Measurements from ENCODE around the gene CAPN3.

CAPN3 gene

DNA sequence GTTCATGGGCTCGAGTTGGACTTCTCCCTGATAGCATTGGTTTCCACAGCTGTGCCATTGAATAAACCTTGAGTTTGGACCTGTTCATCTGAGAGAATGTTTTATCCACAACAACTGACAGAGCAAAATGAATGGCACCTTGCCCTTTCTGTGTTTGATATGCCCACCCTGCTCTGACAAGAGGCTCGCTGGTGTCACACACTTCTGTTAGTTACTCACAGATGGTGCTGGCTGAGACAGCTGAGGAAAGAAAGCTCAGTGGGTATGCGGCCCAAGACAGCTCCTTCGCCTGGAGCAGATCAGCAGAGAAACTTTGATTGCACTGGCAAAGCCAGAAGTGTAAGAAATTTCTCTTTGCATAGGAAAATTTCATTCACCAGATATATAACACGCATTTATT is 2.5 kb upstream of the CAPN3 start:
- DNase-seq (ENCODE audit: low read depth) = no peak

DNA sequence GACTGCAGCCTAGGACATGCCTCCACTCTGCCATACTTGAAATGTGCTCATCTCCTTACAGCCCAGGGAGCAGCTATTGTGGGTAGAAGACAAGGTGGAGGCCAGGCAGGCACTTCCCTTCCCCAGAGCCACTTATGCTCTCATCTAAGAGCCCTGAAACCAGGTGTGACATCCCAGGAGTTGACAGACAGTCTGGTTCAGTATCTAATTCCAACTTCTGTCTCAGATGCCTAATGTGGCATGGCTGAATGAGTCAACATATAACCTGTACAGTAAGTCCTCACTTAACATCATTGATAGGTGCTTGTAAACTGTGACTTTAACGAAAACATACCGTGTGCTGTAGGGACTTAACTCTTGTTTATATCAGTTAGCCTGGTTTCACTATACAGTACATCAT is 1.2 kb upstream of the CAPN3 start:
- no peak for DNase-seq (ENCODE audit: low read depth)

DNA sequence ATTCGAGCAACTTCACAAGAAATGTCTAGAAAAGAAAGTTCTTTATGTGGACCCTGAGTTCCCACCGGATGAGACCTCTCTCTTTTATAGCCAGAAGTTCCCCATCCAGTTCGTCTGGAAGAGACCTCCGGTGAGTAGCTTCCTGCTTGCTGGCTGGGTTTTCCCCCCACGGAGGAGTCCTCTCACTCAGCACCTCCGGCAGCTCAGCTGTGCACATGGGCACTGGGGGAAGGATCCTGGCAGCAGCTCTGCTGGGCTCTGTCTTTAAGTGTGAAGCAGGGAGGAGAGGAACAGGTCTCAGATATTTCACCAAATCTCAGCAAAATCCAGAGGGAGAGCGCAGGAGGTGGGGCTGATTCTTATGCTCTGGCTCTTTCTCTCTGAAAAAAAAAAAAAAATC is 684 bp downstream of the CAPN3 start:
- DNase-seq (ENCODE audit: low read depth) = no peak

DNA sequence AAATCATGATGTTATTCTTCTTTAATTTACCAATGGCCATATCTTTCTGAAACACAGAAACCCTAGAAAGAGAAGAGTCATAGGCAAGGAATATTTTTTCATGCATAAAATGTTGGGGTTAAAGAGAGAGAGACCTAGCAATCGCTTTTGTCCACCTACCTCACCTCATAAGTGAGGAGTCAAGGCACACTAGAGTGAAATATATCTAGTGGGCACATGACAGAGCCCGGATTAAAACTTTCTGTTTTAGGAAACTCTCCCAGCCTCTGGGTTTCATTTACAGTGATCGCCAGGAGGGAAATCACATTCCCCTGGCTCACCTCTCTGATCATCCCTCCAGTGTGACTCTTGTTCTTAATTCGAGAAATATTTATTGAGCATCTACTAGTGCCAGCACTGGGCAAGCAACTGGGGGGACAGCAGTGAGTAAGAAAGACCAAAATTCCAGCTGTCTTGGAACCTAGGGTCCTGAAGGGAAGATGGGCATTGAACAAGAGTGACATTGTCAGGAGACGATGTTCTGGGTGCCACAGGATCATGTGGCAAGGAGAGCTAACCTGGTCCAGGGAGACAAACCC is 1.3 kb downstream of the CAPN3 start:
- DNase-seq (ENCODE audit: low read depth) = no peak

DNA sequence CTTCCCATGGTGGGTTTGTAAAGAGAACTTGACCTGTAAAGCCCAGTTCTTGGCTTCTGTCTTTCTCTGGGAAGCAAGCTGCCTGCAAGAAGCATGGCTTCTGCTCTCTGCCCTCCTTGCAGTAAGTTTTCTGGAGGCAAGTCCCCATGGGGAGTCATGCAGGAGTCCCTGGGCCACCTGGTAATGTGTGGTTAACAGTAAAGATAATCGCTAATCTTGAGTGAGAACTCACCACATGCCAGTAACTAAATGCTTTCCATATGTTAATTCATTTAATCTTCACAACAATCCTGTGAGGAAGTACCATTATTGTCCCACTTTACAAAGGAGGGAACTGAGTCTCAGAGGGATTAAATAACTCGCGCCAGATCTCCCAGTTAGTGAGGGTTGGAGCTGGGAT is 4.2 kb downstream of the CAPN3 start:
- DNase-seq (ENCODE audit: low read depth) = no peak

DNA sequence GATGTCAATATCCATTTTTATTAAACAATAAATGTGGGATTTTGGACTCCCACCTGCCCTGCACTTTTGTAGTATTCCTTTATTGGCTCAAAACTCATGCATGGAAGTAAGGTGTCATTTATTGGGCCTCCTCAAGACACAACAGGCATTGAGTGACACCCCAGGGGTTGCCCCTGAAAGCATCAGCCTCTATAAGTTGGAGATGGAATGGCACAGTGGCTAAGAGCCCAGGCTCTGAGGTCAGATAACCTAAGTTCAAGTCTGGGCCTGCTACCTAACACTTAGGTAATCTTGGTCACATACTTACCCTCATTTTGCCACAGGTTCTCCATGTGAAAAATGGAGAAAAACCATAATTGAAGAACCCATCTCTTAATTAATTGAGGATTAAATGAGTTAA is 4.6 kb downstream of the CAPN3 start:
- no peak for DNase-seq (ENCODE audit: low read depth)

DNA sequence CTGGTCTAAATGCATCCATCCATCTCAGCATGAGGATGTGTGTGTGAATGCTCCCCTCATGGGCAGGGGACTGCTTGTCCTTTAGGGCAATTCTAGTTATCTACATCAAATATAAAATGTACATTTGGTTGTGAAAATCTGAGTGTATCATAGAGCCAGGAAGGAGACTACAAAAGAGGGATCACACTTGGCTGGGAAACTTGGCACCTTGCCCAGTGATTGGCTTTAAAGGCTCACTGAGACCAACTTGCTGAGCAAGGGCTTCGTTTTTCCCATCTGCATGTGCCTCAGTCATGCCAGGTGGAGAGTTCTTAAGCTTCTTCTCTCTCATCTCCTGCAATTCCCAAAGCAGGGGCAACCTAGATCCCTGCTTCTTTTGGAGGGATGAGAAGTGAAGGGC is 5.2 kb downstream of the CAPN3 start:
- DNase-seq (ENCODE audit: low read depth) = no peak

DNA sequence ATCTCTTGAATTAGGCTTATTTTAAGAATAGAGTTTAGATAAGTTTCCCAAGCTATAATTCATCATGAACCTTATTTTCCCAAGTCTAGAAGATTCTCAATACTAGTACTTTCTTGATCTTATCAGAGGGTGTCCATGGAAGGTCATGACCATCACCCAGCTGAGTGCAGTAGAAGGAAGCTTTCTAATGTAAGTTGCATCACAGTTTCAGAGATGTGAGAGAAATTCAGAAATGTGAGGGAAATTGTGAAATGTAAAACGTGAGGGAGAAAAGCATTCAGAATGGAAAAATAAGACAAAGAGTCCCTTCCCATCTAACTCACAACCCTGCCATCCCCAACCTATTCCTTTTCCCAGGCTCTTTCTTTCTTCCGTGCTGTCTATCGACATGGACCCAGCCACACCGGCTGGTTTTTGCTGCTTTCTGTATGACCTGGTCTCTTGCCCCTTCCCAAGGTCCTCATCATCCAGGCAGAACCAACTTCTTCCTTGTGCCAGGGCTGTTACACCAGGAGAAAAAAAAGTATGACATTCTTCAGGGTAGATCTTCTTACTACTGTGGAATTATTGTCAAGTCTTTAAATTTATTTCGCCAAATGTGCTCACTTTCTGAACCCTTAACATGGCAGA is 6.7 kb downstream of the CAPN3 start:
- DNase-seq (ENCODE audit: low read depth) = no peak

DNA sequence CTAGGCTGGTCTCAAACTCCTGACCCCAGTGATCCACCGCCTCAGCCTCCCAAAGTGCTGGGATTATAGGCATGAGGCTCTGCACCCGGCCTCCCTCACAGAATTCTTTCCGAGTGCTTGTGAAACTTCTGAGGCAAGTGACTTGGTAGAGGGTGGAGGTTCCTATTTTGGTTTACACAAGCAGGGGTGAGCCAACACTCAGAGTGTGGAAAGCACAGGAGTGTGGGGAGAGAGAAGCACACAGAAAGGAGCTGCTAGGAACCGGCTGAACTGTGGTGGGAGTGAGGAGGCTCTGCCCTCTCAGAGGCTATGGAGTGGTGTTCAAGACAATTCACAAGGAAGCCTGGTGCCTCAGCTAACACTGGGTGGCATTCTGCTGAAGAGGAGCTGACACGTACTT is 7.7 kb downstream of the CAPN3 start:
- DNase-seq (ENCODE audit: low read depth) = no peak

DNA sequence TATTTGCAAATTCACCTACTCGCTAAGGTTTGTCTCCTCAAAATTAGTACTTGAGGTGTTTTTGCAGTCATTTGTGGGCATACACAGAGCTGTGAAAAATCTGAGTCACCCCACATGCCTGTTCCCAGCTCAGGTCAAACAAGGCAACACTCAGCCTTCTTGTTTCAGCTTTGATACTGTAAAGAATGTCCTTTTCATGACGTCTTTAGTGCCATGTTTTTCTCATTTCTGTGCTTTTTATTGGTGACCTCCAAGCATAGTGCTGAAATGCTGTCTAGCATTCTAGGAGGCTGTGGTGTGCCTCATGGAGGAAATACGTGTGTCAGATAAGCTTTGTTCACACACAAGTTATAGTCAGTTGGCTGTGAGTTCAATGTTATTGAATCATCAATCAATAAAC is 8.8 kb downstream of the CAPN3 start:
- DNase-seq (ENCODE audit: low read depth) = no peak

DNA sequence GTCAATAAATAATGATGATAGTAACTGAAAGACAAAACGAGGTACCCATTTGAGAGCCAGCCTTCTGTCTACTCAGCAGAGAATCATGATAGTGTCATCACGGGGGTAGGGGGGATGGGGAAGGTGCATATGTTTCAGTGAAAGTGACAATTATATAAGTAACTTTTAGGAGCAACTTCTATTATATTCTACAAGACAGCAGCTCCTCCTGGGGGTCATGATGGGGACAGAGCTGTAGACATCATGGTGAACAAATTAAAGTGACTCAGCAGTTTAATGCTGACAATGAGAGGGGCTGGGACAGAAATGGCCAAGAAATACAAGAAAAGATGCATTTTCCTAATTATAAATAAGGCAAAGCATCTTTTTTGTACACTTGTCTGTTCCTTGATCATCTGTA is 11.8 kb downstream of the CAPN3 start:
- DNase-seq (ENCODE audit: low read depth) = no peak

DNA sequence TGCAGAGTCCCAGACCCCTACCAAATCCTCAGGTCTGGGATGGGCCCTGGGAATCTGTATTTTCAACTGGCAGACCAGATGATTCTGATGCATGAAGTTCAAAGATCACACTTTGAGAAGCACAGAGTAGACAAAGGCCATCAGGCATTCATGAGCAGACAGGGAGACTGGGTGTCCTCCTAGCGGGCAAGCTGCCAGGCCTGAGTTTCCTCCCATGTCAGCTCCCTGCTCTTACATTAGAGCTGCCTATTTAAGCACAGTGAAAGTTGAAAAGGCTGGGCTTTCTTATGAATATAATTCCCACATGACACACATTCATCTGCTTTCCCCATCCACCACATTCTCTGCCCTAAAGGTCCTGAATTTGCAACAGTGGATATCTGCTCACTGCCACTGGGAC is 14.0 kb downstream of the CAPN3 start:
- no peak for DNase-seq (ENCODE audit: low read depth)

DNA sequence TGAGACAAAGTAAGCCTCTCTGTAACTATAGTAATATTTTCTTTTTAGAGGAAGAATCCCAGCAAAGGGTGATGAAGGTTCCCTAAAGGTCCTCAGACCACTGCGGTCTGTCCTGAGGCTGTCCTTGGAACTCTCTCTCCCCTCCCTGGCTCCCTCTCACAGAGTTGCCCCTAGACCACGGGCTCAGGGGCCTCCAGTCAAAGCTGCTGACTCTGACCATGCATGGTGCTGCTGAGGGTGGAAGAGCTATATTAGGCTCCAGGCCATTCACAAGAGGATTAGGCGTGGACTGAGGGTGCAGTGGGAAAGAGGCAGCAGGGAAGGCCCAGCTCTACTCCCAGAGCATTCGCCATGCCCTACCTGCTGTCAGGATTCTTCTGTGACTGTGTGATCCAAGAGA is 14.6 kb downstream of the CAPN3 start:
- DNase-seq (ENCODE audit: low read depth) = no peak

DNA sequence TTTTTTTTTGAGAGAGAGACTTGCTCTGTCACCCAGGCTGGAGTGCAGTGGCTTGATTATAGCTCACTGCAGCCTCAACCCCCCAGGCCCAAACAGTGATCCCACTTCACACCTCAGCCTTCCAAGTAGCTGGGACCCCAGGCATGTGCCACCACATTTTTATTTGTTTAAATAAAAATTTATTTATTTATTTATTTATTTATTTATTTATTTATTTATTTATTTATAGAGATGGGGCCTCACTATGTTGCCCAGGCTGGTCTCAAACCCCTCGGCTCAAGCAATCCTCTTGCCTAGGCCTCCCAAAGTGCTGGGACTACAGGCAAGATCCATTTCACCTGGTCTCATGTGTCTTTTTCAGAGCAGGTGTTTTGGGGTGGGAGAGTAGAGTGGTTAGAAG is 15.5 kb downstream of the CAPN3 start:
- no peak for DNase-seq (ENCODE audit: low read depth)

DNA sequence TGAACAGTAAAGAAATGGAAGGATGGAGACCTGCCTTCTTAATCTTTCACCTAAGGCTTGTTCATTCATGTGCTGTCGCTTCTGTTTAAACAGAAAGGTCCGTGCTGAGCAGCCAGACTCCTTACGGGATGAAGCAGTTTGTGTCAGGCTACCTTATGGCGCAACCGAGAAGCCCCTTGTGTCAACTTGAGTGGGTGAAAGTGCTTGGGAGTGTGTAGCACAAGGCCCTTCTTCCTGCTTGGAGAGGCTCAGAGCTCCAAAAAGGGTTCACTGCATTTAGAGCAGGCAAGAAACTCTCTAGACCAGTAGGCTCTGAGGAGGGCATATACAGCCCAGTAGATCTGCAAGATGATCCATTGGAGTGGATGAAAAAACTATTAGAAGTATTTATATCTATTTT is 16.0 kb downstream of the CAPN3 start:
- no peak for DNase-seq (ENCODE audit: low read depth)

DNA sequence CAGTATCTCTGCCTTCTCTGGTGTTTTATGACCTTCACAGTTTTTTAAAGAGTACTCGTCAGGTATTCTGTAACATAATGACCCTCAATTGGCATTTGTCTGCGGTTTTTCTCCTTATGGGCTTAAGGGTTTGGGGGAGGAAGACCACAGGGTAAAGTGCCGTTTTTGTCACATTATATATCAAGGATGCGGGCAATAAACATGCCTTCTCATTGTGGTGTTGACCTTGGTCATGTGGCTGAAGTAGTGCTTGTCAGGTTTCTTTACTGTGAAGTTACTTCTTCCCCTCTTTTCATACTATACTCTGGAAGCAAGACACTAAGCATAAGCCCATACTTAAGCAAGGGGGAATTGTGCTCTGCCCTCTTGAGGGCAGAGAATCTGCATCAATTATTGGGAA is 16.6 kb downstream of the CAPN3 start:
- no peak for DNase-seq (ENCODE audit: low read depth)

DNA sequence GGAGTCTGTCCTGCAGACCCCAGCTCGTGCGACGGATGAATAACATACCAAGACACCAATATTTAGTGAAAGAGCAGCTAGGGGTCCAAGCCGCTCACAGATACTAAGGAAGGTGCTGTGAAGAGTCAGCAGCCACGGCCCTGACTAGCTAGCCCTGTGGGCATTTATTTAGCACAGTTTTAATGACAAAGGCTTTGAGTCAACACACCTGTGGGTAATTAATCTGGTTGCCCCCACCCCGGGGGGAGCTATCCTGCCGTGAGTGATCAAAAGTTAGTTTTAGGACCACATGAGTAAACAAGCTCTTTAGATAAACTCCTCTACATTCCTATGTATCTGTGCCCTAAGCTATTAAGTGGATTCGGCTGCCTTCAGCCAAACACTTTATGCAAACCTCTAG is 18.7 kb downstream of the CAPN3 start:
- DNase-seq (ENCODE audit: low read depth) = no peak

DNA sequence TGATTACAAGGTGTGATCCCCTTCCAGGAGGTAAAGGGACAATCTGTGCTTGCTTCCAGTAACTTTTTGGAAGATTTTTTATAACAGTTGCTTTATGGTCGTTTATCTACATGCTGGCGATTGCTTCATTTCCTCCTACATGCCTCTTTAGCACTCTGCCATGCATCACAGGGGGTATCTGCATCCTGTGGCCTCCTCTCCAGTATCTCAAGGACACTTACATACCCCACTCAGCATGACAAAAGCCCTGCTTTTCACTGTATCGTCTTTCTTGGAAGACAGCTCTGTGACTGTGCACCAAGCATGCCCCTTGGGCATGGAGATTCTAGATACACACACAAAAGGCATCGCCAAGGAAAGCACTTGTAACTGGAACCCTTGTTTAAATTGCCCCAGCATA is 25.3 kb downstream of the CAPN3 start:
- DNase-seq (ENCODE audit: low read depth) = no peak

DNA sequence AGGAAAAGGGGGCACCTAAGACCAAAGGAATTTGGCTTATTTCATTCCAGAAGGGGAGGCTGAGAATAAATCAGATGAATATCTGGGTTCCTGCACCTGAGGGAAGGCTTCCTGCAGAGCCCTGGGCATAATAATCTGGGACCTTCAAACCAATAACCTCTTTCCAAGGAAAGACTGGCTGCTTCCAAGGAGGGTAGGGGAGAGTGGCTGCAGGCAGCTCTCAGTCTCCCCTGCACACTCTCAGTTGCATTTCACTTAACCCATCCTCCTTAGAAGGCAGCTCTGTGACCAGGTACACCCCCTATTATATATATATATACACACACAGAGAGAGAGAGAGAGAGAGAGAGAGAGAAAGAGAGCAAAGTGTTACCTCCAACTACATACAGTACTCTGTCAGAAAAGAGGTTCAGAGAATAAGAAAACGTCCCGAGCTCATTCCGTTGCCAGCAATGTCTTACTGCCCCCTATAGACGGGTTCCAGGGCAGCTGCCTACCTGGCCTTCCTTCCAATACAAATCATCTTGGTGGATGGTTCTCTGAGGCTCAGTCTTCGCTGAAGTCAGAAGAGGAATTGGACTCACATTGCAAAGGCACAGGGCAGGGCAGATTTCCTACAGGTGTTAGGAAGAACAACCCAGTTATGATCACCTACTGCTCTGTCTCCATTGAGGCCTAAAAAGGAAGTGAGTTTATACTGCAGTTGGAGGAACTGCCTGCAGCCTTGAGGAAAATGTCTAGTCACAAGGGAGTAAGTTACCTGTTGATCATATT is 26.1 kb downstream of the CAPN3 start:
- no peak for DNase-seq (ENCODE audit: low read depth)

DNA sequence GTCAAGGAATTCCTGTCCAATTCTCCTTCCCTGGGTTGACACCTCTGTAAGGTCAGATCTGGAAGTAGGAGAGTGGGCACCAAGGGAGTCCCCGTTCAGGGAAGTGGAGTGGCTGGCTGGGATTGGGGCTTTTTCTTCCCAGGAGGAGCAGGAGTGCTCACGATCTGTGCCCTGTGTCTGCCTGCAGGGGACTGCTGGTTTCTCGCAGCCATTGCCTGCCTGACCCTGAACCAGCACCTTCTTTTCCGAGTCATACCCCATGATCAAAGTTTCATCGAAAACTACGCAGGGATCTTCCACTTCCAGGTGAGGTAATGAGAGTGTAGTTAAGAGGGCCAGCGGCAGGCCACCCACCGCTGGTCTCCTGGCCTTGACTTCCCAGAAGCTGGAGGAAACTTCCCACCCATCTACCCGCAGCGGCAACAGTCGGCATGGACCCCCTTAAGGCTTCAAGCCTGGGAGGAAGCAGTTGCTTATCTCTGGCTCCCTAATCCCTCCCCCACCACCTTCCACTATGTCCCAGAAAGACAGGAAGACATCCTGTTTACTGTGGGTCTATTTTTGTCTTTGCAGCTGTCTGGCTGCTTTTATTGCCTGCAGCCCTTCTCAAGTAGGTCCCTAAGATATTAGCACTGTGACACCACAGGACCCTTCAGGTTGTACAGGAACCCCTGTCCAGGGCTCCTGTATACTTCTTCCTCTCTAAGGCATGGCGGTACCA is 26.8 kb downstream of the CAPN3 start:
- DNase-seq (ENCODE audit: low read depth) = no peak

DNA sequence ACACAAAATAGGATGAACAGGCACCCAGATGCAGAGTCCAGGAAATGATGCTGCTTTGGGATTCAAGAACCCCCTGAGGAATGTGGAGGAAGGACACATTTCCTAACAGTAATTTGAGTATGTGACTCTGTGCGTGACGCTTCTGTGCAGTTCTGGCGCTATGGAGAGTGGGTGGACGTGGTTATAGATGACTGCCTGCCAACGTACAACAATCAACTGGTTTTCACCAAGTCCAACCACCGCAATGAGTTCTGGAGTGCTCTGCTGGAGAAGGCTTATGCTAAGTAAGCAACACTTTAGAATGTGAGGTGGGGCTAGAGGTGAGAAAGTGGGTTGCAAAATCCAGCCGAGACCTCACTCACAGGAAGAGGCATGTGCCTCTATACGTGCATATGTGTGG is 28.3 kb downstream of the CAPN3 start:
- no peak for DNase-seq (ENCODE audit: low read depth)

DNA sequence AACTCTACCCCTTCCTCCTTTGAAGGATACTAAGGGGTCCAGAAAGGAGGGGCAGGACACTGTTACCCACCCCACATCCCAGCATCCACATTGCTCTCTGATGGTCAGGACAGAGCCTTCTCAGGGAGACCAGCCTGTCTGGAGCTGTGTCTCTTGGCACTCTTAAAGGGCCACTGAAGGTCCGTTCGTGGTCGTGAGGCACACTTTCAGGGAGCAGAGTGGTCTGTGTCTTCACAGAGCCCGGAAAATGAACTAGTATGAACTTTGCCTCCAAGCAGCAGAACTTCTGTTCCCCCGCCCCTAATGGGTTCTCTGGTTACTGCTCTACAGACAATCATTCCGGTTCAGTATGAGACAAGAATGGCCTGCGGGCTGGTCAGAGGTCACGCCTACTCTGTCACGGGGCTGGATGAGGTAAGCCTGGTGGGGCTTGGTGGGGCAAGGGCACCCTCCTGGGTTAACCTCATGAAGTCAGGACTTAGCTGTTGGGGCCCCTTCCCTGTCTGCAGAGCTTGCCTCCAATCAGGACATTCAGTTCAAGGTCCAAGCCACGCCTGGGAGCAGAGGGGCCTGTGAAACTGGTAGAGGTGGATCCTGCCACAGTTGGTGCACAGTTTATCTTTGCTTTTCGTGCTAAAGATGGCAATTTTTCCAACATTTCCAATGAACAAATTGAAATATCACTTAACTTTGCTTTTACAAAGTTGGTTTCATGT is 33.2 kb downstream of the CAPN3 start:
- DNase-seq (ENCODE audit: low read depth) = no peak

Measured in HS-27A (cell line).